ENCODE results near the gene NUP214.

The NUP214 gene

DNA sequence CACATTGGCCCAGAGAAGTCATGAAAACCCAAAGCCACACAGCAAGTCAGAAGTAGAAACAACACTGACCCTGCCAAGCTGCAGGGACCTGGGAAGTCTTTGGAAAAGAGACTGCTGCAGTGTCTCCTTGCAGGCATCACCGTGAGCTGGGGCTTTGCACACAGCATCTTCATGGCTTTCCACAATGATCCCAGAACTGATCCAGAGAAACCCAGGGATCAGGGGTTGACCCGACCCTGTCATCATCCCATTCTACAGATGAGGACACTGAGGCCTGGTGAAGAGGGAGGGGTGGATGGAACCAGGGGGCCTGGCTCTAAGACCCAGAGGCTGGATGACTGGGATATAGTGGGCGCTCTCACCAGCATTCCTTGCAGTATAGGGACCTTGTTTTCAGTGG is 155.3 kb downstream of the NUP214 start:
- no peak for DNase-seq

GRCh38 chr9:131281119-131281965 is 156.0 kb downstream of the NUP214 start:
- DNase-seq = no peak

DNA sequence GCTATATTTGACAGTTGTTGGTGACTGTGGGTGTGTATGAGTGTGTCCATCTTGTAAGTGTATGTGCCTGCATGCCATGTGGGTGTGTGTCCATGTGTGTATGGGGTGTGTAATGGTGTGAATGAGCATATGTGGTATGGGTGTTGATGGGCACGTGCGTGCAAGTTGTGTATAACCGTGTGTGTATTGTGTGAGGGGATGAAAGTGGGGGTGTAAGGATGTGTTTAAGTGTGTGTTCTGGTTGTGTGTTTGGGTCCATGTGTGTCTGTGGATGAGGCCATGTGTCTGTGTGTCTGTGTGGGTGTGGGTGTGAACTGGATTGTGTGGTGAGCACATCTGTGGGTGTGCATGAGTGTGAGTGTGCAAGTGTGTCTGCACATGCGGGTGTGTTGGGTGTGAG is 156.8 kb downstream of the NUP214 start:
- no peak for DNase-seq

DNA sequence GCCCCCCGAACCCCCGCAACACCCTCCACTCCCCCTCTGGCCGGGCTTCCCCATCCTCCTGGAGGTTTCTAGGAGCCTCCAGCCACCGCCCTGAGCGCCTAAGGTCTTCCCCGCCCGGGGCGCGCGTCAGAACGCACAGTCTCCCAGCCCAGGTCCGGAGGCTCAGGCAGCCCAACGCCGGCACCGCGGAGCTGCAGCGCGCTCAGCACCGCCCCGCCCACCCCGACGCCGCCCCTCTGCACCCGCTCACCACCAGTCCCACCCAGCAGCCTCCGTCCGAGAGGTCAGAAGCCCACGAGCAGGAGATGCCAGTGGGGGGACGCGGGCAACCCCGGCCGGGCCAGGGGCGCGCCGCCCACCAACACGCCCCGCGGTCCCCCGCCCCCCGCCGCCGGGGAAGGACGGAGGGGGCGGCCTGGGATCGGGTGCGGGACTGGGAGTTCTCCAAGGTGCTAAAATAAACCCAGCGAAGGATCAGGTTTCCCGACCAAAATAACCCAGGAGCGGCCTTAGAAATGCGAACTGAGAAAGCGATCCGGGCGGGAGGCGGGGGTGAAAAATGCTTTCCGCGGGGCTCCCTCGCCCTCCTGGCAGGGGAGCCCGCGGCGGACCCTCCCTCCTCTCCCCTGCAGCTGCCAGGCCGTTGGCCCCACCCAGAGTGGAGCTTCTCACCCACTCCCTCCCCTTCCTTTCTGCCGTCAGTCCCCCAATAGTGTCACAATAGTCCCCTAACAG is 157.5 kb downstream of the NUP214 start:
- no peak for DNase-seq

Data from activated effector memory CD4-positive, alpha-beta T cell treated with anti-CD3 and anti-CD28 coated beads, Interleukin-2, amount 50 U/mL, for 16 hours (primary cell).